Omental fat pad (tissue), 4 donors: ENCODE results near the gene RSPH4A. TPM values are rescaled to one million over a fixed set of nuclear protein-coding genes. Genes with fewer than 3 reads are reported as not detected.
"Not testable (repeated sequence)": the region's sequence is repeated elsewhere in the genome, so short reads cannot be mapped to it uniquely, and the experiment has no call there.

Experiments used
- ATAC-seq: fragments of 150-250 bp; one replicate; pipeline ENCODE4 v1.9.1; 2016; ENCODE audit warnings: mild to moderate bottlenecking, moderate library complexity; ENCODE audit not compliant: low FRiP score
- DNase-seq: peaks from one replicate; pipeline ENCODE4 v3.0.0-alpha.2; 2019; ENCODE audit warnings: low spot score
- CTCF ChIP-seq, 3 donors: fragments of 450-650 bp; IDR thresholded peaks; one replicate each; pipeline ENCODE4 v1.5.1; 2016 to 2017; ENCODE audit warnings: antibody characterized with exemption in 3 of 3, mild to moderate bottlenecking in 3 of 3, moderate library complexity in 2 of 3
- total RNA-seq, 4 donors: library from RNA; depleted of rRNA; stranded (reverse); fragments of >200 nt; gene quantifications; one replicate each; pipeline ENCODE4 v1.1.0, GENCODE V29; 2016

RSPH4A gene
- total RNA-seq, 4 donors from 2014 or later = 0.47 to 2.0 (median 0.84) TPM; not detected in 1

- DNase-seq (no peak), ATAC-seq (no peak)
- no peak for TF ChIP-seq CTCF (IDR thresholded peaks at IDR 0.05)
These were observed 21.0 kb upstream of the RSPH4A start for GRCh38 chr6:116595247-116595646.

DNA sequence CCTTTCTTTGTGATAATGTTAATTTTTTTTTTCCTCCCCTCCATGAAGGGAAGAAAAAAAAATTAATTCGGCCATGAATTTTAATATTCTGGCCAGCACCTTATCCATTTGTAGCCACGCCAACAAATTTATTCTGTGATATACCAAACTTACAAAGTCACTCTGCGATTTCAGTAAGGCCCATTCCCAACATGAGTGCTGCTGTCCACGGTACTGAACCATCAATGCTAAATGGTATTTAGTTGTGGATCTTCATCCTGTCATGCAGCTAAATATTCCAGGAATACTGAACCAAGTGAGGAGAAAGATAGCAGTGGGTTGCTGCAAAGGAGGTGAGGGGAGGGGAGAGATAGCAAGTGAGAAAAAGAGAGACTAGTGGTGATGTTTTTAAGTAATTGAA lies 19.5 kb upstream of the RSPH4A start:
- DNase-seq = no peak
- no peak for ATAC-seq
- TF ChIP-seq CTCF (IDR thresholded peaks at IDR 0.05) = no peak

- not testable (repeated sequence) for ATAC-seq, DNase-seq
These were observed 12.4 kb upstream of the RSPH4A start for GRCh38 chr6:116603916-116604315.

GRCh38 chr6:116604868-116605267 lies 11.4 kb upstream of the RSPH4A start:
- not testable (repeated sequence) for ATAC-seq, DNase-seq

DNA sequence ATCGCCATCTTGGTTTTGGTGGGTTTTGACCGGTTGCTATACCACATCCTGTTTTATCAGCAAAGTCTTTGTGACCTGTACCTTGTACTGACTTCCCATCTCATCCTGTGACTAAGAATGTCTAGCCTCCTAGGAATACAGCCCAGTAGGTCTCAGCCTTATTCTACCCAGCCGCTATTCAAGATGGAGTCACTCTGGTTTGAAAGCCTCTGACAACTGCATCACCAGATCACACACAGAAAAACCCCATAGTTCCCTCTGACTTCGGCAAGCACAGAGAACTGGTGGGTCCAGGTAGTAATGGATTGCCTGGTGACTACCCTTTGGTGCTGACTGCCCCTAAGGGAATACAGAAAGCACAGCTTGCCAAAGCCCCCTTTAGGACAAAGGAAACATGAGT lies 10.3 kb upstream of the RSPH4A start:
- ATAC-seq (no peak), DNase-seq (no peak)
- no peak for TF ChIP-seq CTCF (IDR thresholded peaks at IDR 0.05)

GRCh38 chr6:116611056-116611455 lies 5.2 kb upstream of the RSPH4A start:
- DNase-seq (no peak), ATAC-seq (no peak)
- no peak for TF ChIP-seq CTCF (IDR thresholded peaks at IDR 0.05)

GRCh38 chr6:116616737-116617053 lies 416 bp downstream of the RSPH4A start:
- TF ChIP-seq CTCF (IDR thresholded peaks at IDR 0.05) = no peak
- DNase-seq (no peak), ATAC-seq (peak; percentile 34)

DNA sequence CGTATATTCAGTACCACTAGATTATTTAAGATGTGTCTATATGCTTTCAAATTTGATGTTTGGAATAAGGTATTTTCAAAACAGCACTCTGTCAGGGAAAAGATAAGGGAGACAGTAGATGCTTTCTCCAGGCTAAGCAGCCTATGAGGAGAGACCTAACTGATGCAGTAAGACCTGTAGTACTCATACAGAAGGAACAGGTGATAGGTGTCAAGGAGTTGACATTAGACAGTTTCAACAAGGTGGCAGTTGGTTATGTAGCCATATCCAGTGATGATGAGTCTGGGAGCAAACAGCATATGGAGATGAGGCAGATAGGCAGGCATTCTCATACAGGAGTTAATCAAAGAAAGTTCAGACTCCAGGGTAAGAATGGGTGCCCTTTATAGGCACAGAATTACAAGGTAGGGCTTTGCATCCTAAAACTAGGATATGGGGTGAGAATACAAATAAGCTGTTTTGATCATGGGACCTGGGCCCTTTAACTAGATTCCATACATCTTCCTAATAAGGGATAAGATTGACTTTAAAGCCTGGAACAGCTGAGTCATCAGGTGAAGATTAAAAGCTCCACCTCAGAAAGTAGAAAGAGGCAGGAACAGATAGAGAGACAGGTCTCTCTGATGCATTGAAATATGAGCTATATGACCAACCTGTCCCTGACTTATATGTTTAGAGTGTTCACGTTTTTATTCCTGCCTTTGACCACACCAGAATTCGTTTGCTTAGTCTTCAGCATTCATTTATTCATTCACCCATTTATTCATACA lies 7.9 kb downstream of the RSPH4A start:
- DNase-seq (no peak), ATAC-seq (no peak)
- TF ChIP-seq CTCF (IDR thresholded peaks at IDR 0.05) = no peak
